ENCODE results near the gene APLF. TPM values are rescaled to one million over a fixed set of nuclear protein-coding genes. Genes with fewer than 3 reads are reported as not detected.

APLF gene
- total RNA-seq, 4 donors from 2014 or later, result 11.3 to 25.9 (median 17.1) TPM

- intact Hi-C loops (cut with DNase I; ENCODE audit: low total_unique reads), result no loop called here
- Histone ChIP-seq H3K36me3 (no peaks in the 10 kb centered on the region), H3K27ac (no peak overlapping the region), H3K9me3 (no peaks in the 10 kb centered on the region), H3K27me3 (no peaks in the 10 kb centered on the region), H3K4me3 (no peak overlapping the region), H3K4me1 (no peaks in the 10 kb centered on the region)
- no peak for DNase-seq
- TF ChIP-seq POLR2A (IDR thresholded peaks at IDR 0.05) (no peak), CTCF (IDR thresholded peaks at IDR 0.05) (no peak)
These were observed 38.8 kb downstream of the APLF start for GRCh38 chr2:68506170-68506569.

GRCh38 chr2:68512326-68512725 is 44.9 kb downstream of the APLF start:
- Histone ChIP-seq H3K27me3 (no peaks in the 10 kb centered on the region), H3K27ac (no peak overlapping the region), H3K4me3 (no peak overlapping the region), H3K36me3 (no peaks in the 10 kb centered on the region), H3K4me1 (no peaks in the 10 kb centered on the region), H3K9me3 (no peaks in the 10 kb centered on the region)
- DNase-seq, result no peak
- TF ChIP-seq POLR2A (IDR thresholded peaks at IDR 0.05) (no peak), CTCF (IDR thresholded peaks at IDR 0.05) (no peak)
- intact Hi-C loops (cut with DNase I; ENCODE audit: low total_unique reads), result no loop called here

GRCh38 chr2:68512966-68513365 is 45.6 kb downstream of the APLF start:
- DNase-seq, result no peak
- no peak overlapping the region for H3K4me3 ChIP-seq
- intact Hi-C loops (cut with DNase I; ENCODE audit: low total_unique reads), result no loop called here

GRCh38 chr2:68514316-68514929 is 47.0 kb downstream of the APLF start:
- DNase-seq, result no peak
- Histone ChIP-seq H3K9me3 (no peaks in the 10 kb centered on the region), H3K4me1 (no peaks in the 10 kb centered on the region), H3K27ac (no peak overlapping the region), H3K36me3 (no peaks in the 10 kb centered on the region), H3K4me3 (no peak overlapping the region), H3K27me3 (no peaks in the 10 kb centered on the region)
- TF ChIP-seq POLR2A (IDR thresholded peaks at IDR 0.05) (no peak), CTCF (IDR thresholded peaks at IDR 0.05) (no peak)
- intact Hi-C loops (cut with DNase I; ENCODE audit: low total_unique reads), result no loop called here

More at GRCh38 chr2:68512966-68513365, 45.6 kb downstream of the APLF start:
- H3K36me3 ChIP-seq, result no peaks in the 10 kb centered on the region
- no peak overlapping the region for H3K27ac ChIP-seq
- TF ChIP-seq POLR2A (IDR thresholded peaks at IDR 0.05), result no peak
- TF ChIP-seq CTCF (IDR thresholded peaks at IDR 0.05), result no peak
- H3K4me1 ChIP-seq, result no peaks in the 10 kb centered on the region
- no peaks in the 10 kb centered on the region for H3K9me3 ChIP-seq
- H3K27me3 ChIP-seq, result no peaks in the 10 kb centered on the region

GRCh38 chr2:68516051-68516955 is 48.9 kb downstream of the APLF start:
- TF ChIP-seq CTCF (IDR thresholded peaks at IDR 0.05) (no peak), POLR2A (IDR thresholded peaks at IDR 0.05) (no peak)
- intact Hi-C loops (cut with DNase I; ENCODE audit: low total_unique reads), result no loop called here
- Histone ChIP-seq H3K4me1 (no peaks in the 10 kb centered on the region), H3K9me3 (no peaks in the 10 kb centered on the region), H3K27ac (no peak overlapping the region), H3K4me3 (no peak overlapping the region), H3K27me3 (no peaks in the 10 kb centered on the region), H3K36me3 (no peaks in the 10 kb centered on the region)
- no peak for DNase-seq
